NCI-H524 treated with DMSO at 0.1 percent for 48 hours (cell line): ENCODE results near the gene SEC22A.
A peak's percentile ranks its signal among the peaks of the same experiment; 100 is the strongest.

Source experiments
- DNase-seq: peaks from one replicate; lab custom pipeline; 2025; lab: John Stamatoyannopoulos, UW

SEC22A gene

GRCh38 chr3:123201557-123202427 is at the start of gene SEC22A:
TSS of gene SEC22A (plus strand) at chr3:123201943. CDS start at chr3:123209218, 7,275 bp downstream.
- DNase-seq, result peak; percentile 96

- no peak for DNase-seq
Observed at GRCh38 chr3:123152687-123153086, 49.1 kb upstream of the SEC22A start.

GRCh38 chr3:123153125-123154019 is 48.4 kb upstream of the SEC22A start:
- DNase-seq, result no peak

- DNase-seq, result no peak
Observed at GRCh38 chr3:123154020-123154985, 47.4 kb upstream of the SEC22A start.

GRCh38 chr3:123155471-123156011 is 46.2 kb upstream of the SEC22A start:
- DNase-seq, result no peak

GRCh38 chr3:123156276-123156995 is 45.3 kb upstream of the SEC22A start:
- no peak for DNase-seq

GRCh38 chr3:123157209-123157597 is 44.5 kb upstream of the SEC22A start:
- DNase-seq, result no peak

- no peak for DNase-seq
Observed at GRCh38 chr3:123157598-123158287, 44.0 kb upstream of the SEC22A start.

GRCh38 chr3:123158330-123158729 is 43.4 kb upstream of the SEC22A start:
- no peak for DNase-seq

- DNase-seq, result no peak
Observed at GRCh38 chr3:123158899-123159390, 42.8 kb upstream of the SEC22A start.

- DNase-seq, result no peak
Observed at GRCh38 chr3:123159926-123160635, 41.7 kb upstream of the SEC22A start.

- DNase-seq, result no peak
Observed at GRCh38 chr3:123161167-123161566, 40.6 kb upstream of the SEC22A start.

GRCh38 chr3:123163141-123163540 is 38.6 kb upstream of the SEC22A start:
- DNase-seq, result no peak

- no peak for DNase-seq
Observed at GRCh38 chr3:123165163-123165562, 36.6 kb upstream of the SEC22A start.

- no peak for DNase-seq
Observed at GRCh38 chr3:123167686-123168085, 34.1 kb upstream of the SEC22A start.

- no peak for DNase-seq
Observed at GRCh38 chr3:123168122-123168521, 33.6 kb upstream of the SEC22A start.

- no peak for DNase-seq
Observed at GRCh38 chr3:123168605-123169004, 33.1 kb upstream of the SEC22A start.

GRCh38 chr3:123169492-123169929 is 32.2 kb upstream of the SEC22A start:
- no peak for DNase-seq

- no peak for DNase-seq
Observed at GRCh38 chr3:123169930-123170329, 31.8 kb upstream of the SEC22A start.
